ENCODE results near the gene ERN2.

- TF ChIP-seq POLR2A (IDR thresholded peaks at IDR 0.05) (no peak), CTCF (IDR thresholded peaks at IDR 0.05) (no peak), POLR2AphosphoS5 (IDR thresholded peaks at IDR 0.05; ENCODE audit: insufficient read depth in 1 of 2, low read depth in 1 of 2) (no peak)
Observed at GRCh38 chr16:23726710-23727109, 13.7 kb upstream of the ERN2 start.

All from vagina (tissue), 2 donors.